Uterus (tissue), 4 donors: ENCODE data around the gene ZC2HC1B. TPM values are rescaled to one million over a fixed set of nuclear protein-coding genes. Genes with fewer than 3 reads are reported as not detected.

Source experiments
- DNase-seq, 2 donors: peaks; one replicate each; pipeline ENCODE4 v3.0.0-alpha.2; 2019 to 2020
- H3K27ac ChIP-seq, 2 donors: fragments of 200-600 bp; sonication (generic); 1 replicate in 1 of 2; 2 replicates in 1 of 2; pipeline ENCODE4 v1.5.1; 2016 to 2018
- H3K27me3 ChIP-seq, 2 donors: fragments of 200-600 bp; sonication (generic); one replicate each; pipeline ENCODE4 v1.5.1; 2018 to 2019; ENCODE audit warnings: control low read depth in 1 of 2
- H3K36me3 ChIP-seq, 2 donors: fragments of 200-600 bp; sonication (generic); one replicate each; pipeline ENCODE4 v1.5.1; 2019; ENCODE audit warnings: control low read depth in 1 of 2
- H3K4me1 ChIP-seq, 2 donors: fragments of 200-600 bp; sonication (generic); one replicate each; pipeline ENCODE4 v1.5.1; 2018 to 2019; ENCODE audit warnings: control low read depth in 1 of 2
- H3K4me3 ChIP-seq, 2 donors: fragments of 200-600 bp; sonication (generic); 1 replicate in 1 of 2; 2 replicates in 1 of 2; pipeline ENCODE4 v1.5.1; 2018 to 2019; ENCODE audit warnings: mild to moderate bottlenecking in 1 of 2
- H3K9me3 ChIP-seq, 2 donors: fragments of 200-600 bp; sonication (generic); one replicate each; pipeline ENCODE4 v1.5.1; 2019; ENCODE audit warnings: control low read depth in 1 of 2
- POLR2A ChIP-seq, 2 donors: fragments of 450-650 bp; IDR thresholded peaks; one replicate each; pipeline ENCODE4 v1.6.1; 2016; ENCODE audit warnings: antibody characterized with exemption in 2 of 2, mild to moderate bottlenecking in 1 of 2, moderate library complexity in 1 of 2
- intact Hi-C: fragments of 100-400 bp; cut with DNase I; formaldehyde crosslinking; loops from one replicate; pipeline ENCODE4 v1.15.1; 2023; ENCODE audit warnings: low total_unique reads
- total RNA-seq, 4 donors: library from RNA; depleted of rRNA in 3 of 4; stranded (reverse); fragments of >200 nt in 3 of 4; gene quantifications; one replicate each; pipeline versions ENCODE4 v1.1.0 to v1.2.4, GENCODE V29; 2014 to 2023
- TF ChIP-seq, protein P1 (sequence below), 4 experiments: fragments of 200-600 bp in 2 of 4; fragments of 450-650 bp in 2 of 4; sonication (generic) in 2 of 4; IDR thresholded peaks; one replicate each; pipeline ENCODE4 v1.5.1; 2016 to 2019; ENCODE audit warnings: antibody characterized with exemption in 4 of 4, mild to moderate bottlenecking in 2 of 4, moderate library complexity in 1 of 4
- donor health status: DM: yes; HTN: yes; CAD: no.

The ZC2HC1B gene
- total RNA-seq, 4 donors from 2014 or later = 0.35 TPM; not detected in 3

GRCh38 chr6:143963158-143963919 is 99.1 kb downstream of the ZC2HC1B start:
- no peaks in the 10 kb centered on the region for H3K9me3 ChIP-seq
- DNase-seq = no peak
- intact Hi-C loops = no loop called here
- no peak overlapping the region for H3K4me3 ChIP-seq
- H3K4me1 ChIP-seq = no peaks in the 10 kb centered on the region
- no peaks in the 10 kb centered on the region for H3K27me3 ChIP-seq
- peak overlapping the region; percentile 31 to 36 for H3K27ac ChIP-seq
- no peaks in the 10 kb centered on the region for H3K36me3 ChIP-seq
- TF ChIP-seq, protein P1, sequence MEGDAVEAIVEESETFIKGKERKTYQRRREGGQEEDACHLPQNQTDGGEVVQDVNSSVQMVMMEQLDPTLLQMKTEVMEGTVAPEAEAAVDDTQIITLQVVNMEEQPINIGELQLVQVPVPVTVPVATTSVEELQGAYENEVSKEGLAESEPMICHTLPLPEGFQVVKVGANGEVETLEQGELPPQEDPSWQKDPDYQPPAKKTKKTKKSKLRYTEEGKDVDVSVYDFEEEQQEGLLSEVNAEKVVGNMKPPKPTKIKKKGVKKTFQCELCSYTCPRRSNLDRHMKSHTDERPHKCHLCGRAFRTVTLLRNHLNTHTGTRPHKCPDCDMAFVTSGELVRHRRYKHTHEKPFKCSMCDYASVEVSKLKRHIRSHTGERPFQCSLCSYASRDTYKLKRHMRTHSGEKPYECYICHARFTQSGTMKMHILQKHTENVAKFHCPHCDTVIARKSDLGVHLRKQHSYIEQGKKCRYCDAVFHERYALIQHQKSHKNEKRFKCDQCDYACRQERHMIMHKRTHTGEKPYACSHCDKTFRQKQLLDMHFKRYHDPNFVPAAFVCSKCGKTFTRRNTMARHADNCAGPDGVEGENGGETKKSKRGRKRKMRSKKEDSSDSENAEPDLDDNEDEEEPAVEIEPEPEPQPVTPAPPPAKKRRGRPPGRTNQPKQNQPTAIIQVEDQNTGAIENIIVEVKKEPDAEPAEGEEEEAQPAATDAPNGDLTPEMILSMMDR (IDR thresholded peaks at IDR 0.05) = no peak
- TF ChIP-seq POLR2A (IDR thresholded peaks at IDR 0.05) = no peak

- Histone ChIP-seq H3K36me3 (no peaks in the 10 kb centered on the region), H3K4me1 (no peaks in the 10 kb centered on the region)
These were observed 100.4 kb downstream of the ZC2HC1B start for GRCh38 chr6:143964674-143965081.

GRCh38 chr6:143965503-143966171 is 101.4 kb downstream of the ZC2HC1B start:
- no peaks in the 10 kb centered on the region for H3K9me3 ChIP-seq
- H3K36me3 ChIP-seq = no peaks in the 10 kb centered on the region
- intact Hi-C loops = no loop called here
- H3K4me1 ChIP-seq = no peaks in the 10 kb centered on the region
- H3K4me3 ChIP-seq = no peak overlapping the region
- H3K27ac ChIP-seq = no peak overlapping the region
- DNase-seq = no peak
- H3K27me3 ChIP-seq = no peaks in the 10 kb centered on the region
- no peak for TF ChIP-seq POLR2A (IDR thresholded peaks at IDR 0.05)
- TF ChIP-seq, protein P1 (IDR thresholded peaks at IDR 0.05) = no peak

More at GRCh38 chr6:143964674-143965081, 100.4 kb downstream of the ZC2HC1B start:
- intact Hi-C loops = no loop called here
- Histone ChIP-seq H3K4me3 (no peak overlapping the region), H3K9me3 (no peaks in the 10 kb centered on the region), H3K27me3 (no peaks in the 10 kb centered on the region), H3K27ac (no peak overlapping the region)
- no peak for TF ChIP-seq POLR2A (IDR thresholded peaks at IDR 0.05)
- no peak for DNase-seq

DNA sequence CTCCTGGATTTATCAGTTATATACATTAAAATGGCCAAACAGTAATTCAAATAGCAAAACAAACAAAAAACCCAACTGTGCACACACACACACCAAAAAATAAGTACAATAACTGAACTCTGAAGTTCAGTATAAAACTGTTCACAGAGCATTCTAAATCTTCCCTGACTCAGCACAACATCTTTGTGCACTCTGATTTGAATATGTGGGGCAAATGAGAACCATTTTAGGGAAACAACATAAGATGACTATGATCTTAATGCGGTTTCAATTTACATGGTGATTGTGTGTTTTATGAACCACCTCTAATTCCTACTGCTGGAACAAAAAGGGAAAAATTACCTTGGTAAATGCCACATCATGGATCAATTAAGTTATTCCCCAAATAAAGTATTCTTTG is 102.0 kb downstream of the ZC2HC1B start:
- no peaks in the 10 kb centered on the region for H3K9me3 ChIP-seq
- no peak overlapping the region for H3K27ac ChIP-seq
- no peak for DNase-seq
- H3K4me3 ChIP-seq = no peak overlapping the region
- no peaks in the 10 kb centered on the region for H3K4me1 ChIP-seq
- intact Hi-C loops = no loop called here
- H3K27me3 ChIP-seq = no peaks in the 10 kb centered on the region
- no peaks in the 10 kb centered on the region for H3K36me3 ChIP-seq
- TF ChIP-seq, protein P1 (IDR thresholded peaks at IDR 0.05) = no peak
- TF ChIP-seq POLR2A (IDR thresholded peaks at IDR 0.05) = no peak

DNA sequence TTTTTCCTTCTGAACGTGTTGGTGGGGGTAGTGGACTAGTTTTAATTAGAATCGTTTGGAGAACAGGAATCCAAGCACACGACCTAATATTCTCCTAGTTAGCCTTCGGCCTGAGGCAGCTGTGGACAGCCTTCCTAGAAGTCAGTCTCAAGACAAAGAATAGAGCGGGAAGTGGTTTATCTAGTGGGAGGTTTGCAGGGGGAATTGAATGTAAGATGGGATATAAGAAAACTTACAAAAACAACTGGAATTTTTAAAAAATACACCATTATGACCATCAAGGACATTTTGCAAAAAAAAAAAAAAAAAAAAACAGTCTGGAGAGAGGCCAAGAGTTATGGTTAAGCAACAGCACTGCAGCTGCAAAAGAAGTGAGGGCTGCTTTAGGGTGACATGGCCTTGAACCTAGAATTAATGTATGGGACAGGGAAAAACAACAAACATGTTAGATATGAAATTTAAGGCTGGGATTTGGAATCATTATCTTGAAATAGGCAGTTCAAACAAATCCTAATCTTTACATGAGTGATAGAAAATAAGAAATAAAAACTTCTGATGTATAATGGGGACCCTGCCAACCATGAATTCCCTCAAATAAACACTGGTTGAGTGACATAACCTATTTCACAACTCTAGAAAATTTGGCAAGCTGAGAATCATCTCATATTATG is 103.6 kb downstream of the ZC2HC1B start:
- TF ChIP-seq, protein P1 (IDR thresholded peaks at IDR 0.05) = no peak
- no peaks in the 10 kb centered on the region for H3K27me3 ChIP-seq
- no peaks in the 10 kb centered on the region for H3K9me3 ChIP-seq
- H3K4me1 ChIP-seq = no peaks in the 10 kb centered on the region
- intact Hi-C loops = no loop called here
- H3K36me3 ChIP-seq = no peaks in the 10 kb centered on the region
- no peak overlapping the region for H3K4me3 ChIP-seq
- DNase-seq = no peak
- no peak overlapping the region for H3K27ac ChIP-seq
